ENCODE data around the gene SOCS6.

SOCS6 gene

GRCh38 chr18:70273021-70273420 is 15.8 kb upstream of the SOCS6 start:
- DNase-seq (ENCODE audit: low read depth), result no peak
- in situ Hi-C loops (cut with HindIII; ENCODE audit: low sequenced_read_pairs), result no loop called here
- TF ChIP-seq CTCF (IDR thresholded peaks at IDR 0.05; ENCODE audit: low read depth, low read length, missing control alignments), result no peak
- no peak overlapping the region for H3K4me3 ChIP-seq (ENCODE audit: low read depth, low read length)

GRCh38 chr18:70276416-70277191 is 12.2 kb upstream of the SOCS6 start:
- no peak overlapping the region for H3K4me3 ChIP-seq (ENCODE audit: low read depth, low read length)
- no peak for DNase-seq (ENCODE audit: low read depth)
- TF ChIP-seq CTCF (IDR thresholded peaks at IDR 0.05; ENCODE audit: low read depth, low read length, missing control alignments), result no peak
- in situ Hi-C loops (cut with HindIII; ENCODE audit: low sequenced_read_pairs), result no loop called here

DNA sequence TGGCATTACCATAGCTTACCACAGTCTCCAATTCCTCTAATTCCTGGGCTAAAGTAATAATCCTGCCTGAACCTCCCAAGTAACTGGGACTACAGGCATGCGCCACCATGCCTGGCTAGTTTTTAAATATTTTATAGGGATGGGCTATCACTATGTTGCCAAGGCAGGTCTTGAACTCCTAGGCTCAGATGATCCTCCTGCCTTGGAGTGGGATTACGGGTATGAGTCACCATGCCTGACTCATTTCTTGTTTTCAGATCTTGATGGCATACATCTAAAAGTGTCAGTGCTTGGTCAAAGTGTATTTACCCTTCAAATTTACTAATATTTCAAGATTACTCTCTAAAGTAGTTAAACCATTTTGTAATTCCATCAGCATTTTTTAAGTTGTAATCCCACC is 9.4 kb upstream of the SOCS6 start:
- DNase-seq (ENCODE audit: low read depth), result no peak
- H3K4me3 ChIP-seq (ENCODE audit: low read depth, low read length), result no peak overlapping the region
- in situ Hi-C loops (cut with HindIII; ENCODE audit: low sequenced_read_pairs), result no loop called here
- TF ChIP-seq CTCF (IDR thresholded peaks at IDR 0.05; ENCODE audit: low read depth, low read length, missing control alignments), result no peak

DNA sequence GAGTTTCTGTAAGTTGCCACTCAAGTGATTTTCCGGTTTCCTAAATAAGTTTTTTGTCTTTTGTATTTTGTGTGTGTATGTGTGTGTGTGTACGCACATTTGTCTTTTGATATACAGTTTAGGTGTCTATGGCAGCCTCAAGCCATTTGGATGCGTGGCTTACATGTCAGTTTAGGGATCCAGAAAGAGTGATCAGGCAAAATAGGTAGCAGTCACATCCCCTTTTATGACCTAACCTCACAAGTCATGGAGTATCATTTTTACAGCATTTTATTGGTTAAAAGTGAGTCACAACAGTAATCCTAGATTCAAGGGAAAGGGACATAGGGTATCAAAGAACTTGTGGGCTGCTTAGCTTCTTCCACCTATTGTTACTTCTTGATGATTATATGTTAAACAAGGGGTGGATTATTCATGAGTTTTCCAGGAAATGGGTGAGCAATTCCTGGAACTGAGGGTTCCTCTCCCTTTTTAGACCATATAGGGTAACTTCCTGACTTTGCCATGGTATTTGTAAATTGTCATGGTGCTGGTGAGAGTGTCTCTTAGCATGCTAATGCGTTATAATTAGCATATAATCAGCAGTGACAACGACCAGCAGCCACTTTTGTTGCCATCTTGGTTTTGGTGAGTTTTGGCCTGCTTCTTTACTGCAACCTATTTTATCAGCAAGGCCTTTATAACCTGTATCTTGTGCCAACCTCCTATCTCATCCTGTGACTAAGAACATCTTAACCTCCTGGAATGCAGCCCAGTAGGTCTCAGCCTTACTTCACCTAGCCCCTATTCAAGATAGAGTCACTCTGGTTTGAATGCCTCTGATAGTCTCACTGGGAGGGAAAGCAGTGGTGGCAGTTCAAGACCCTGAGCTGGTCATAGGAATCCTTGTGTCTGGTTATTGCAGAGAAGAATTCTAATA is 8.6 kb upstream of the SOCS6 start:
- in situ Hi-C loops (cut with HindIII; ENCODE audit: low sequenced_read_pairs), result no loop called here
- no peak for DNase-seq (ENCODE audit: low read depth)
- TF ChIP-seq CTCF (IDR thresholded peaks at IDR 0.05; ENCODE audit: low read depth, low read length, missing control alignments), result no peak

GRCh38 chr18:70284976-70285620 is 3.7 kb upstream of the SOCS6 start:
- H3K4me3 ChIP-seq (ENCODE audit: low read depth, low read length), result no peak overlapping the region
- in situ Hi-C loops (cut with HindIII; ENCODE audit: low sequenced_read_pairs), result no loop called here
- DNase-seq (ENCODE audit: low read depth), result no peak
- no peak for TF ChIP-seq CTCF (IDR thresholded peaks at IDR 0.05; ENCODE audit: low read depth, low read length, missing control alignments)

More for the DNA sequence above, 8.6 kb upstream of the SOCS6 start:
- no peak overlapping the region for H3K4me3 ChIP-seq (ENCODE audit: low read depth, low read length)

- H3K4me3 ChIP-seq (ENCODE audit: low read depth, low read length), result no peak overlapping the region
- TF ChIP-seq CTCF (IDR thresholded peaks at IDR 0.05; ENCODE audit: low read depth, low read length, missing control alignments), result no peak
- no peak for DNase-seq (ENCODE audit: low read depth)
- in situ Hi-C loops (cut with HindIII; ENCODE audit: low sequenced_read_pairs), result no loop called here
These were observed 1.1 kb upstream of the SOCS6 start for GRCh38 chr18:70287731-70288130.

Data from astrocyte of the cerebellum (primary cell).